Coronary artery (tissue), 2 donors: ENCODE measurements around the gene EPHA4.

Source experiments
- DNase-seq: peaks from one replicate; pipeline ENCODE4 v3.0.0-alpha.2; 2017; ENCODE audit warnings: low spot score
- H3K27ac ChIP-seq, 2 donors: fragments of 200-600 bp; sonication (generic); one replicate each; pipeline ENCODE4 v1.5.1; 2016 to 2019
- H3K4me3 ChIP-seq: fragments of 200-600 bp; sonication (generic); 2 replicates; pipeline ENCODE4 v1.5.1; 2016; ENCODE audit warnings: mild to moderate bottlenecking, moderate library complexity
- CTCF ChIP-seq: fragments of 200-600 bp; sonication (generic); IDR thresholded peaks from one replicate; pipeline ENCODE4 v1.5.1; 2019; ENCODE audit warnings: antibody characterized with exemption

Gene EPHA4

GRCh38 chr2:221448844-221449390, 123.2 kb downstream of the EPHA4 start:
- Histone ChIP-seq H3K4me3 (no peak overlapping the region), H3K27ac (no peak overlapping the region)
- no peak for TF ChIP-seq CTCF
- DNase-seq = no peak

GRCh38 chr2:221448057-221448843, 123.9 kb downstream of the EPHA4 start:
- no peak for DNase-seq
- TF ChIP-seq CTCF = no peak
- Histone ChIP-seq H3K27ac (no peak overlapping the region), H3K4me3 (no peak overlapping the region)

GRCh38 chr2:221447310-221447709, 124.8 kb downstream of the EPHA4 start:
- no peak overlapping the region for H3K4me3 ChIP-seq
- DNase-seq = no peak
- no peak overlapping the region for H3K27ac ChIP-seq
- TF ChIP-seq CTCF = no peak

GRCh38 chr2:221446140-221446539, 126.0 kb downstream of the EPHA4 start:
- DNase-seq = no peak
- no peak for TF ChIP-seq CTCF
- Histone ChIP-seq H3K4me3 (no peak overlapping the region), H3K27ac (no peak overlapping the region)

GRCh38 chr2:221444106-221444505, 128.0 kb downstream of the EPHA4 start:
- no peak for DNase-seq
- no peak overlapping the region for H3K4me3 ChIP-seq
- no peak for TF ChIP-seq CTCF
- H3K27ac ChIP-seq = peak overlapping the region in 1 of 2 donors; percentile 5

- no peak for DNase-seq
- H3K27ac ChIP-seq = peak overlapping the region in 1 of 2 donors; percentile 5
- no peak overlapping the region for H3K4me3 ChIP-seq
- TF ChIP-seq CTCF = no peak
Observed at GRCh38 chr2:221443645-221444044, 128.5 kb downstream of the EPHA4 start.

- H3K4me3 ChIP-seq = no peak overlapping the region
Observed at GRCh38 chr2:221442128-221442527, 130.0 kb downstream of the EPHA4 start.

More at GRCh38 chr2:221442128-221442527, 130.0 kb downstream of the EPHA4 start:
- H3K27ac ChIP-seq = no peak overlapping the region
- no peak for TF ChIP-seq CTCF
- no peak for DNase-seq
